Esophagus muscularis mucosa (tissue), 4 donors: Measurements from ENCODE around the gene ADGRB2. TPM values are rescaled to one million over a fixed set of nuclear protein-coding genes. Genes with fewer than 3 reads are reported as not detected.

Experiments
- DNase-seq: peaks from one replicate; pipeline ENCODE4 v3.0.0-alpha.2; 2017; ENCODE audit errors: extremely low spot score
- H3K27ac ChIP-seq, 4 donors: fragments of 200-600 bp; sonication (generic); replicated peaks in 1 of 4; 1 replicate in 3 of 4; 2 replicates in 1 of 4; pipeline ENCODE4 v1.5.1; 2016 to 2019; ENCODE audit warnings: mild to moderate bottlenecking in 1 of 4
- H3K27me3 ChIP-seq, 4 donors: fragments of 200-600 bp; sonication (generic); one replicate each; pipeline versions ENCODE4 v1.5.1 to v1.6.0; 2016 to 2019
- H3K36me3 ChIP-seq, 4 donors: fragments of 200-600 bp; sonication (generic); one replicate each; pipeline ENCODE4 v1.5.1; 2016 to 2019
- H3K4me1 ChIP-seq, 4 donors: fragments of 200-600 bp; sonication (generic); one replicate each; pipeline ENCODE4 v1.5.1; 2016 to 2019
- H3K4me3 ChIP-seq, 4 donors: fragments of 200-600 bp; sonication (generic); 1 replicate in 2 of 4; 2 replicates in 2 of 4; pipeline ENCODE4 v1.5.1; 2016 to 2019; ENCODE audit warnings: mild to moderate bottlenecking in 4 of 4, moderate library complexity in 1 of 4
- H3K9me3 ChIP-seq, 4 donors: fragments of 200-600 bp; sonication (generic); 1 replicate in 3 of 4; 2 replicates in 1 of 4; pipeline ENCODE4 v1.5.1; 2016 to 2019
- CTCF ChIP-seq, 3 experiments: fragments of 200-600 bp in 2 of 3; fragments of 450-650 bp in 1 of 3; sonication (generic) in 2 of 3; IDR thresholded peaks; one replicate each; pipeline ENCODE4 v1.5.1; 2017 to 2019; ENCODE audit warnings: antibody characterized with exemption in 3 of 3, mild to moderate bottlenecking in 2 of 3, moderate library complexity in 1 of 3
- EP300 ChIP-seq: sonication (generic); formaldehyde crosslinking; IDR thresholded peaks from one replicate; pipeline ENCODE4 v1.6.1; 2017; ENCODE audit warnings: antibody characterized with exemption
- POLR2A ChIP-seq: fragments of 450-650 bp; IDR thresholded peaks from one replicate; pipeline ENCODE4 v1.6.1; 2017; ENCODE audit warnings: antibody characterized with exemption, moderate library complexity, mild to moderate bottlenecking, low read depth
- POLR2AphosphoS5 ChIP-seq, 2 donors: sonication (generic); formaldehyde crosslinking; IDR thresholded peaks; one replicate each; pipeline ENCODE4 v1.6.1; 2017; ENCODE audit warnings: antibody characterized with exemption in 2 of 2
- WGBS: methylation state at CpG from one replicate; pipeline ENCODE4 v1.1.5; 2018; 5-methylcytosine and 5-hydroxymethylcytosine counted together
- intact Hi-C: fragments of 100-400 bp; cut with DNase I; formaldehyde crosslinking; loops from one replicate; pipeline ENCODE4 v1.15.1; 2023
- total RNA-seq, 4 donors: library from RNA; depleted of rRNA; stranded (reverse); fragments of >200 nt; gene quantifications; one replicate each; pipeline versions ENCODE4 v1.1.0 to v1.2.1, GENCODE V29; 2016

Gene ADGRB2
- total RNA-seq, 4 donors from 2014 or later: 0.83 to 4.2 (median 2.1) TPM

- intact Hi-C loops: loop anchor here (5.0 to 10.0 kb wide), 3 partner anchors 40 to 225 kb away; no protein-coding TSS in a partner anchor
Observed at GRCh38 chr1:31787261-31787660, 23.1 kb upstream of the ADGRB2 start.

DNA sequence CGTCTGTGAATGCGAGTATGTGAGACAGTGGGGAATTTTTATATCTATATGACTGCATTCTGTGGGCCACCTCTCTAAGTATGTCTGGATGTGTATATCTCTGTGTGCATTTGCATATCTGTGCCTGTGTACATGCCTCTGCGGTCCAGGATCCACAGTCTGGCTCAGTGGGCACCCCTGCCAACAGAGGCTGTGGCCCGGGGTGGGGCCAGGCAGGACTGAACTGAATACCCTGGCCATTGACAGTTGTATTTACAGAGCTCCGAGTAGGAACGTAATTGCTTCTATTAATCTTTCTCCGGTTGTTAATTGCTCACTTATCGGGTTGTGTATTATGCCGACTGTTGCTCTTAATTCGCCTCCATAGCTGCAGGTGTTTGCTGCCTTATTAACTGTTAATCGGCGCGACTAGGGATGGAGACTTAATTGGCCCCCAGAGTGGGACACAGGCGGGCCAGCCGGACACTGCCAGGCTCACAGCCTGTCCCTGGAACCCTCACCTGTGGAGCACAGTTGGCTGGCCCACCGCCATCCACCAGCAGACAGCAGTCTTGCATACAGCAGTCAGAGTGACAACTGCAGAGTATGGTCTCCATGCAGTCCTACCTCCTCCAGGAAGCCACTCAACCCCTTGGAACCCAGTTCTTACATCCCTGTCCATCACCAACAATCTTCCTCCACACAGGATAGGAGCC lies 22.4 kb upstream of the ADGRB2 start:
- no peaks in the 10 kb centered on the region for H3K36me3 ChIP-seq
- H3K27ac ChIP-seq: no peak overlapping the region
- peaks cover 0 to 7% (median 0%) of the 10 kb centered on the region in 4 donors for H3K27me3 ChIP-seq
- H3K9me3 ChIP-seq: no peaks in the 10 kb centered on the region
- DNase-seq: no peak
- peaks cover 14 to 33% (median 32%) of the 10 kb centered on the region in 4 donors for H3K4me1 ChIP-seq
- H3K4me3 ChIP-seq: no peak overlapping the region
- WGBS: 92% methylated on average over 15 of the region's 16 CpGs
- intact Hi-C loops: loop anchor here (5.0 to 10.0 kb wide), 3 partner anchors 39 to 224 kb away; no protein-coding TSS in a partner anchor
- no peak for TF ChIP-seq POLR2A

More at GRCh38 chr1:31787261-31787660, 23.1 kb upstream of the ADGRB2 start:
- 88% methylated on average over 3 of the region's 3 CpGs for WGBS
- Histone ChIP-seq H3K27ac (peak overlapping the region in 3 of 4 donors; percentile 71 to 77 (median 71)), H3K27me3 (peaks cover 0 to 3% (median 0%) of the 10 kb centered on the region in 4 donors), H3K9me3 (no peaks in the 10 kb centered on the region), H3K4me1 (peaks cover 11 to 26% (median 24%) of the 10 kb centered on the region in 4 donors), H3K36me3 (no peaks in the 10 kb centered on the region), H3K4me3 (no peak overlapping the region)
- no peak for DNase-seq
- TF ChIP-seq CTCF (IDR thresholded peaks at IDR 0.05) (no peak), POLR2AphosphoS5 (IDR thresholded peaks at IDR 0.05) (no peak), EP300 (no peak), POLR2A (no peak)

- Histone ChIP-seq H3K9me3 (no peaks in the 10 kb centered on the region), H3K4me3 (no peak overlapping the region), H3K27ac (no peak overlapping the region), H3K36me3 (no peaks in the 10 kb centered on the region), H3K27me3 (peaks cover 0 to 7% (median 0%) of the 10 kb centered on the region in 4 donors), H3K4me1 (peaks cover 14 to 38% (median 36%) of the 10 kb centered on the region in 4 donors)
- intact Hi-C loops: loop anchor here (5.0 to 10.0 kb wide), 3 partner anchors 39 to 224 kb away; no protein-coding TSS in a partner anchor
- TF ChIP-seq POLR2AphosphoS5 (IDR thresholded peaks at IDR 0.05) (no peak), EP300 (no peak), POLR2A (no peak), CTCF (IDR thresholded peaks at IDR 0.05) (no peak)
- DNase-seq: no peak
- WGBS: 83% methylated on average over 3 of the region's 3 CpGs
Observed at GRCh38 chr1:31785947-31786290, 21.8 kb upstream of the ADGRB2 start.

DNA sequence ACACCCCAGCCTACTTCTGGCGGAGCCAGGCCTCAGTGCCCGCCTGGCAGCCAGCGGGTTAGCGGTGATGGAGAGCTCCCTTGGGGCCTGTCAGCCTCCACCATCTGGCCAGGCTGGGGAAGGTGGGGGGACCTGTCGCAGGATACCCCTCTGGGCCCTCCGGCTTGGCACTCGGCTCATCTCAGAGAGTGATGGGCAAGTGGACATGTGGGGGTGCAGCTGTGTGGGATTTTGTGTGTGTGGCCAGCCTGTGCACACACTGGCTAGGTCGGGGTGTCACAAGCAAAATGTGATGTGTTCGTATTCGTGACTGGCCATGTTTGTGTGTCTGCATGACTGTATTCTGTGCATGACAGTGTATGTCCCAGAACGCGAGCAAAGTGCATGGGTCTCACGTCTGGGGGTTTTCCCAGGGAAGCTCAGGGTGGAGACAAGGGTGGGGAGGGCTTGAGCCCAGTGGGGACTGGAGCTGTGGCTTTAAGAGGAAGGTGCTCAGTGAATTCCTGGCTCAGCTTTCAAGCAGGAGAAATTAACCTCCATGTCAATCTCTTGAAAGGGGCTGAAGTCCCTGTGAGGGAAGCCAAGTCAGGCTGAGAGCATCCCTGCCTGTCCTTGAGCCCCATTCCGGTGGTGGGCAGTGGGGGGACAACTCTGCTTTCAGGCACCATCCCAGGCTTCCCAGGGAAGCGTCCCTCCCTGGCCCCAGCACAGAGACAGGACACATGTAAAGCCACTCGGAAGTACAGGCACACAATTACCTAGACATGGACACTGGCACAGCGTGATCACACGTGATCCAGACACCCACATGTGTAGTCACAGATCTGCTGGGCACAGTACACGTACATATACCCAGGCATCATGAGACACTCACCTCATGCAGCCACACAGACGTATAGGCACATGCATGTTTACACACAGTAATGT lies 21.1 kb upstream of the ADGRB2 start:
- Histone ChIP-seq H3K9me3 (no peaks in the 10 kb centered on the region), H3K4me3 (no peak overlapping the region), H3K36me3 (no peaks in the 10 kb centered on the region), H3K27me3 (peaks cover 0 to 7% (median 0%) of the 10 kb centered on the region in 4 donors), H3K4me1 (peaks cover 14 to 38% (median 36%) of the 10 kb centered on the region in 4 donors), H3K27ac (no peak overlapping the region)
- TF ChIP-seq POLR2A (no peak), EP300 (no peak), CTCF (IDR thresholded peaks at IDR 0.05) (no peak), POLR2AphosphoS5 (IDR thresholded peaks at IDR 0.05) (no peak)
- intact Hi-C loops: loop anchor here (5.0 to 10.0 kb wide), 3 partner anchors 38 to 223 kb away; no protein-coding TSS in a partner anchor
- WGBS: 89% methylated on average over 17 of the region's 20 CpGs
- no peak for DNase-seq
